Heart right ventricle (tissue), 16 donors: Measurements from ENCODE around the gene LAGE3. TPM values are rescaled to one million over a fixed set of nuclear protein-coding genes. Genes with fewer than 3 reads are reported as not detected.
A peak's percentile ranks its signal among the peaks of the same experiment; 100 is the strongest.

Experiments used
- ATAC-seq, 8 donors: fragments of 200-7000 bp; cut with Tn5 transposase; one replicate each; pipeline ENCODE4 v1.9.1; 2020; ENCODE audit warnings: mild to moderate bottlenecking in 8 of 8, moderate library complexity in 8 of 8, moderate number of reproducible peaks in 1 of 8
- DNase-seq, 2 donors: peaks; one replicate each; pipeline ENCODE4 v3.0.0-alpha.2; 2020
- H3K27ac ChIP-seq, 10 donors: fragments of 200-600 bp; sonication (generic) in 2 of 10; one replicate each; pipeline versions ENCODE4 v1.5.0 to v1.8.0; 2020 to 2022; ENCODE audit warnings: mild to moderate bottlenecking in 3 of 10
- H3K27me3 ChIP-seq, 7 donors: fragments of 200-600 bp; one replicate each; pipeline ENCODE4 v1.8.0; 2021 to 2022; ENCODE audit warnings: mild to moderate bottlenecking in 2 of 7
- H3K36me3 ChIP-seq, 9 donors: fragments of 200-600 bp; sonication (generic) in 1 of 9; one replicate each; pipeline versions ENCODE4 v1.5.0 to v1.8.0; 2020 to 2022; ENCODE audit warnings: mild to moderate bottlenecking in 2 of 9
- H3K4me1 ChIP-seq, 9 donors: fragments of 200-600 bp; sonication (generic) in 1 of 9; one replicate each; pipeline versions ENCODE4 v1.5.0 to v1.8.0; 2020 to 2022; ENCODE audit warnings: mild to moderate bottlenecking in 4 of 9
- H3K4me3 ChIP-seq, 10 donors: fragments of 200-600 bp; sonication (generic) in 2 of 10; one replicate each; pipeline versions ENCODE4 v1.5.0 to v1.8.0; 2020 to 2022; ENCODE audit warnings: mild to moderate bottlenecking in 7 of 10, moderate library complexity in 2 of 10
- H3K9me3 ChIP-seq, 11 donors: fragments of 200-600 bp in 10 of 11; sonication (generic) in 2 of 11; one replicate each; pipeline versions ENCODE4 v1.5.0 to v1.8.0; 2013 to 2022; ENCODE audit warnings: mild to moderate bottlenecking in 2 of 11, control low read depth in 1 of 11, moderate library complexity in 1 of 11
- CTCF ChIP-seq, 9 donors: fragments of 200-600 bp; sonication (generic) in 2 of 9; IDR thresholded peaks; one replicate each; pipeline versions ENCODE4 v1.5.0 to v1.8.0; 2021 to 2022; ENCODE audit warnings: antibody characterized with exemption in 9 of 9, mild to moderate bottlenecking in 5 of 9, moderate library complexity in 1 of 9
- WGBS, 2 donors: extraction: QIAGEN DNeasy Blood & Tissue Kit; methylation state at CpG; one replicate each; pipeline ENCODE4 v1.1.7; 2013; ENCODE audit warnings: inconsistent platforms in 1 of 2; 5-methylcytosine and 5-hydroxymethylcytosine counted together
- intact Hi-C, 10 donors: fragments of 100-400 bp; cut with DNase I; formaldehyde crosslinking; loops; one replicate each; pipeline versions ENCODE4 v1.11.1 to v1.14.2; 2022
- polyA plus RNA-seq, 2 donors: library from polyadenylated mRNA; stranded (reverse); fragments of 200-250 nt; gene quantifications; one replicate each; pipeline ENCODE4 v1.2.3, GENCODE V29; 2013
- total RNA-seq, 10 donors: library from RNA; stranded (reverse); fragmentation: NEBNext Ultra II Directional in 3 of 10; extraction: Animal tissue kit (Norgen Biotek cat#: 25700) in 3 of 10; gene quantifications; one replicate each; pipeline versions ENCODE4 v1.2.1 to v1.2.4, GENCODE V29; 2021 to 2023
- donor health status: Arrhythmogenic right ventricular cardiomyopathy.
- donor health status: ischemic (EF 13 %, LVEDD 7.1; RV severe dilation, severe dysfunction).
- donor health status: healthy with polysubstance abuse.
- donor health status: DM: no; HTN: yes; CAD: no.
- donor health status: DM: no; HTN: no; CAD: no.
- donor health status: ischemic (EF 25% LVEDD 6.9; RV normal size, moderate dysfunction).
- donor health status: ischemic (EF 25% LVEDD 5.7; RV mildly dilated, moderate dysfunction).
- donor health status: healthy.
- donor health status: DM: yes; HTN: yes; CAD: no.
- donor health status: Ischemic cardiomyopathy.
- donor health status: ischemic (EF 35%, LVEDD 5.7; RV mildly dilated, moderate dysfunction).
- donor health status: nonischemic (EF 11% LVEDD 7.7; RV severe dilation, severe dysfunction).
- donor health status: DM: yes; HTN: yes; CAD: no.
- donor health status: PGD.
- donor health status: ischemic (EF 29% LVEDD 5.4; RV normal size, mild dysfunction).
- donor health status: nonischemic (EF 23%, LVEDD 6.1; RV moderate dilation, normal function).

The LAGE3 gene
- total and polyA plus RNA-seq, 12 donors, result 7.5 to 38.2 (median 17.7) TPM

GRCh38 chrX:154439841-154440240 lies 39.2 kb downstream of the LAGE3 start:
- no peaks in the 10 kb centered on the region for H3K9me3 ChIP-seq
- H3K4me3 ChIP-seq, result no peak overlapping the region
- intact Hi-C loops, result loop anchor here in 1 of 10 donors (5.0 kb wide), 1 partner anchor 37 kb away; the partner anchor contains the start of gene LAGE3
- 91 to 94% methylated on average over 17 to 18 of the region's 18 CpGs for WGBS, 2 donors
- no peak for TF ChIP-seq CTCF (IDR thresholded peaks at IDR 0.05)
- H3K4me1 ChIP-seq, result peaks cover 0 to 33% (median 18%) of the 10 kb centered on the region in 9 donors
- no peak overlapping the region for H3K27ac ChIP-seq
- ATAC-seq (no peak), DNase-seq (no peak)
- no peaks in the 10 kb centered on the region for H3K27me3 ChIP-seq
- H3K36me3 ChIP-seq, result peaks cover 0 to 46% (median 5%) of the 10 kb centered on the region in 9 donors

GRCh38 chrX:154437971-154438893 lies 40.8 kb downstream of the LAGE3 start:
- intact Hi-C loops, result loop anchor here in 1 of 10 donors (5.0 kb wide), 1 partner anchor 39 kb away; the partner anchor contains the start of gene LAGE3
- no peaks in the 10 kb centered on the region for H3K27me3 ChIP-seq
- WGBS, 2 donors, result 31 to 36% methylated on average over 26 to 28 of the region's 28 CpGs
- no peak for DNase-seq
- H3K36me3 ChIP-seq, result peaks cover 0 to 60% (median 5%) of the 10 kb centered on the region in 9 donors
- no peak for ATAC-seq
- peak overlapping the region in 6 of 10 donors; percentile 81 to 93 (median 90) for H3K27ac ChIP-seq
- H3K4me1 ChIP-seq, result peaks cover 0 to 24% (median 13%) of the 10 kb centered on the region in 9 donors
- peak overlapping the region; percentile 50 to 89 (median 80) for H3K4me3 ChIP-seq
- H3K9me3 ChIP-seq, result no peaks in the 10 kb centered on the region
- no peak for TF ChIP-seq CTCF (IDR thresholded peaks at IDR 0.05)

GRCh38 chrX:154436983-154437752 lies 41.9 kb downstream of the LAGE3 start, which contains the start of gene GDI1:
Gene GDI1, plus strand, starts transcription at chrX:154437154. Its CDS starts 101 bp downstream, at chrX:154437255.
- intact Hi-C loops, result loop anchor here in 1 of 10 donors (5.0 kb wide), 1 partner anchor 40 kb away; the partner anchor contains the start of gene LAGE3
- Histone ChIP-seq H3K9me3 (no peaks in the 10 kb centered on the region), H3K4me1 (peaks cover 0 to 23% (median 13%) of the 10 kb centered on the region in 9 donors), H3K27ac (peak within 1 kb of the TSS; percentile 77 to 94 (median 90)), H3K27me3 (no peaks in the 10 kb centered on the region), H3K36me3 (peaks cover 0 to 66% (median under 1%) of the 10 kb centered on the region in 9 donors), H3K4me3 (peak within 1 kb of the TSS; percentile 50 to 89 (median 80))
- WGBS, 2 donors, result 0% methylated on average over 35 to 64 of the region's 93 CpGs
- no peak for TF ChIP-seq CTCF (IDR thresholded peaks at IDR 0.05)
- peak; percentile 43 to 80 (median 58) for ATAC-seq
- DNase-seq, result peak; percentile 44 to 65
